ENCODE results near the gene SLC5A10. TPM values are rescaled to one million over a fixed set of nuclear protein-coding genes. Genes with fewer than 3 reads are reported as not detected.

The SLC5A10 gene
- polyA plus RNA-seq, 1 of the 3 experiments (the other 2 are of a cell fraction): not detected

GRCh38 chr17:19010729-19011505 is 59.0 kb downstream of the SLC5A10 start:
- no peaks in the 10 kb centered on the region for H3K36me3 ChIP-seq (replicated peaks in 1 of 2; ENCODE audit: control insufficient read depth in 1 of 2, insufficient read depth in 2 of 2, low read length in 1 of 2)
- H3K4me1 ChIP-seq (ENCODE audit: control insufficient read depth in 1 of 2, insufficient read depth in 2 of 2, low read depth in 1 of 2, low read length in 1 of 2): no peaks in the 10 kb centered on the region
- H3K9me2 ChIP-seq: no peaks in the 10 kb centered on the region
- no peak overlapping the region for H3K27ac ChIP-seq (ENCODE audit: low read depth in 2 of 2, low read length in 1 of 2)
- TF ChIP-seq USF1 (IDR thresholded peaks at IDR 0.05; ENCODE audit: borderline replicate concordance, low read depth) (no peak), FOXJ3 (CRISPR knock-in tag; IDR thresholded peaks at IDR 0.05) (no peak), USF2 (IDR thresholded peaks at IDR 0.05; ENCODE audit: borderline replicate concordance, low read depth, low read length) (no peak), SIN3A (IDR thresholded peaks at IDR 0.05; ENCODE audit: borderline replicate concordance, low read depth, low read length) (no peak), TCF12 (IDR thresholded peaks at IDR 0.05) (no peak), GATA2 (CRISPR knock-in tag; IDR thresholded peaks at IDR 0.05) (no peak), PBX3 (IDR thresholded peaks at IDR 0.05) (no peak), RAD21 (IDR thresholded peaks at IDR 0.05; ENCODE audit: low read length) (no peak), MEF2A (IDR thresholded peaks at IDR 0.05; ENCODE audit: borderline replicate concordance, low read depth) (no peak), RFX5 (IDR thresholded peaks at IDR 0.05; ENCODE audit: low read length) (no peak), TEAD4 (IDR thresholded peaks at IDR 0.05; ENCODE audit: borderline replicate concordance, insufficient read depth) (no peak), JUND (IDR thresholded peaks at IDR 0.05) (no peak), YY1 (IDR thresholded peaks at IDR 0.05; ENCODE audit: low read depth) (no peak), EZH2phosphoT487 (IDR thresholded peaks at IDR 0.05; ENCODE audit: borderline replicate concordance, low read depth) (no peak)
- H3K4me2 ChIP-seq: no peak overlapping the region
- H4K20me1 ChIP-seq (ENCODE audit: insufficient read depth): no peaks in the 10 kb centered on the region
- H3K79me2 ChIP-seq (ENCODE audit: insufficient read depth): no peaks in the 10 kb centered on the region
- DNase-seq: no peak
- H2AFZ ChIP-seq (ENCODE audit: low read depth): no peak overlapping the region
- no peaks in the 10 kb centered on the region for H3K27me3 ChIP-seq (ENCODE audit: insufficient read depth)
- peaks cover 15% of the 10 kb centered on the region for H3F3A ChIP-seq (replicated peaks; ENCODE audit: insufficient read depth)
- no peaks in the 10 kb centered on the region for H3K9me3 ChIP-seq
- H3K9ac ChIP-seq: no peak overlapping the region
- 56% methylated on average over 9 of the region's 11 CpGs for WGBS (ENCODE audit: low lambda C conversion rate)
- ChIA-PET POLR2A (no interaction called here), CTCF (interaction anchor here (0.8 to 1.9 kb wide), 2 partner anchors 50 to 58 kb away, joined by 3 to 5 read pairs; no protein-coding TSS in a partner anchor)
- H3K4me3 ChIP-seq (ENCODE audit: low read depth in 2 of 2, low read length in 1 of 2): no peak overlapping the region

- no peak for DNase-seq
- H3K9me3 ChIP-seq: no peaks in the 10 kb centered on the region
- H2AFZ ChIP-seq (ENCODE audit: low read depth): no peak overlapping the region
- 81% methylated on average over 4 of the region's 6 CpGs for WGBS (ENCODE audit: low lambda C conversion rate)
- no peak overlapping the region for H3K9ac ChIP-seq
- H3K4me2 ChIP-seq: no peak overlapping the region
- H3K36me3 ChIP-seq (replicated peaks in 1 of 2; ENCODE audit: control insufficient read depth in 1 of 2, insufficient read depth in 2 of 2, low read length in 1 of 2): no peaks in the 10 kb centered on the region
- H3K4me3 ChIP-seq (ENCODE audit: low read depth in 2 of 2, low read length in 1 of 2): no peak overlapping the region
- no peak overlapping the region for H3K27ac ChIP-seq (ENCODE audit: low read depth in 2 of 2, low read length in 1 of 2)
- no peaks in the 10 kb centered on the region for H3K4me1 ChIP-seq (ENCODE audit: control insufficient read depth in 1 of 2, insufficient read depth in 2 of 2, low read depth in 1 of 2, low read length in 1 of 2)
- H3K9me2 ChIP-seq: no peaks in the 10 kb centered on the region
- H4K20me1 ChIP-seq (ENCODE audit: insufficient read depth): no peaks in the 10 kb centered on the region
- H3K27me3 ChIP-seq (ENCODE audit: insufficient read depth): no peaks in the 10 kb centered on the region
- peaks cover 12% of the 10 kb centered on the region for H3F3A ChIP-seq (replicated peaks; ENCODE audit: insufficient read depth)
- ChIA-PET POLR2A (no interaction called here), CTCF (interaction anchor here (0.8 to 1.9 kb wide), 2 partner anchors 51 to 58 kb away, joined by 3 to 5 read pairs; no protein-coding TSS in a partner anchor)
- H3K79me2 ChIP-seq (ENCODE audit: insufficient read depth): no peaks in the 10 kb centered on the region
- TF ChIP-seq TCF12 (IDR thresholded peaks at IDR 0.05) (no peak), ELF1 (IDR thresholded peaks at IDR 0.05) (no peak), GATA2 (CRISPR knock-in tag; IDR thresholded peaks at IDR 0.05) (no peak), PBX3 (IDR thresholded peaks at IDR 0.05) (no peak), YY1 (IDR thresholded peaks at IDR 0.05; ENCODE audit: low read depth) (no peak), RXRA (IDR thresholded peaks at IDR 0.05; ENCODE audit: borderline replicate concordance, low read depth) (no peak), MAX (IDR thresholded peaks at IDR 0.05; ENCODE audit: low read depth) (no peak), TAF1 (IDR thresholded peaks at IDR 0.05; ENCODE audit: borderline replicate concordance, low read depth, low read length) (no peak), FOSL2 (IDR thresholded peaks at IDR 0.05; ENCODE audit: borderline replicate concordance, low read depth) (no peak), TEAD4 (IDR thresholded peaks at IDR 0.05; ENCODE audit: borderline replicate concordance, insufficient read depth) (no peak), IRF3 (IDR thresholded peaks at IDR 0.05; ENCODE audit: low read depth, low read length) (no peak), CHD2 (IDR thresholded peaks at IDR 0.05; ENCODE audit: low read length, partially characterized antibody) (no peak), FOXM1 (IDR thresholded peaks at IDR 0.05; ENCODE audit: low read depth) (no peak), SIN3A (IDR thresholded peaks at IDR 0.05; ENCODE audit: borderline replicate concordance, low read depth, low read length) (no peak), NFIC (IDR thresholded peaks at IDR 0.05; ENCODE audit: borderline replicate concordance) (no peak)
These were observed 59.6 kb downstream of the SLC5A10 start for GRCh38 chr17:19011581-19011980.
